H9 (cell line): ENCODE measurements around the gene NYAP2. TPM values are rescaled to one million over a fixed set of nuclear protein-coding genes. Genes with fewer than 3 reads are reported as not detected.

ENCODE experiments used
- DNase-seq: peaks from one replicate; pipeline ENCODE4 v3.0.0-alpha.2; 2017
- H2AFZ ChIP-seq: one replicate; pipeline ENCODE4 v1.6.1; 2013; ENCODE audit warnings: mild to moderate bottlenecking, low read length, control low read depth, moderate library complexity
- H2AK5ac ChIP-seq: 2 replicates; pipeline ENCODE4 v1.6.1; 2013; ENCODE audit warnings: low read length, control low read depth, mixed read lengths; ENCODE audit not compliant: insufficient read length
- H2BK120ac ChIP-seq: one replicate; pipeline ENCODE4 v1.6.1; 2013; ENCODE audit warnings: low read depth, mild to moderate bottlenecking, low read length, control low read depth, inconsistent platforms; ENCODE audit not compliant: poor library complexity, severe bottlenecking
- H2BK12ac ChIP-seq: 2 replicates; pipeline ENCODE4 v1.6.1; 2013; ENCODE audit warnings: low read length, control low read depth, mixed read lengths, low read depth; ENCODE audit not compliant: insufficient read length
- H2BK15ac ChIP-seq: 2 replicates; pipeline ENCODE4 v1.6.1; 2013; ENCODE audit warnings: low read depth, low read length, control low read depth
- H2BK20ac ChIP-seq: one replicate; pipeline ENCODE4 v1.6.1; 2013; ENCODE audit warnings: low read depth, mild to moderate bottlenecking, low read length, control low read depth, inconsistent platforms; ENCODE audit not compliant: poor library complexity, severe bottlenecking
- H2BK5ac ChIP-seq: 2 replicates; pipeline ENCODE4 v1.6.1; 2013; ENCODE audit warnings: low read length, control low read depth, mixed read lengths; ENCODE audit not compliant: insufficient read length
- H3K14ac ChIP-seq: 2 replicates; pipeline ENCODE4 v1.6.1; 2013; ENCODE audit warnings: low read length, control low read depth; ENCODE audit not compliant: insufficient read depth
- H3K18ac ChIP-seq: 2 replicates; pipeline ENCODE4 v1.6.1; 2013; ENCODE audit warnings: low read depth, mild to moderate bottlenecking, mixed read lengths, low read length, control low read depth; ENCODE audit not compliant: insufficient read length
- H3K23ac ChIP-seq: 2 replicates; pipeline ENCODE4 v1.6.1; 2013; ENCODE audit warnings: low read length, control low read depth, mixed read lengths, low read depth; ENCODE audit not compliant: insufficient read length
- H3K23me2 ChIP-seq: 2 replicates; pipeline ENCODE4 v1.6.1; 2013; ENCODE audit warnings: low read depth, mild to moderate bottlenecking, mixed read lengths, low read length, control low read depth; ENCODE audit not compliant: insufficient read length, poor library complexity, severe bottlenecking
- H3K27ac ChIP-seq: 2 replicates; pipeline ENCODE4 v1.5.1; 2013; ENCODE audit warnings: low read length, control low read depth, mixed read lengths, low read depth; ENCODE audit not compliant: insufficient read length
- H3K27me3 ChIP-seq: 2 replicates; pipeline ENCODE4 v1.6.1; 2013; ENCODE audit warnings: low read length, control low read depth, inconsistent platforms; ENCODE audit not compliant: insufficient read depth
- H3K4ac ChIP-seq: 2 replicates; pipeline ENCODE4 v1.6.1; 2013; ENCODE audit warnings: low read depth, mild to moderate bottlenecking, control low read depth, inconsistent platforms, low read length, moderate library complexity
- H3K4me1 ChIP-seq: 2 replicates; pipeline ENCODE4 v1.6.1; 2013; ENCODE audit warnings: low read length, control low read depth, inconsistent platforms; ENCODE audit not compliant: insufficient read depth
- H3K4me2 ChIP-seq: 2 replicates; pipeline ENCODE4 v1.6.1; 2013; ENCODE audit warnings: low read length, control low read depth, mixed read lengths; ENCODE audit not compliant: insufficient read length, insufficient read depth
- H3K56ac ChIP-seq: 2 replicates; pipeline ENCODE4 v1.6.1; 2013; ENCODE audit warnings: low read depth, mild to moderate bottlenecking, mixed read lengths, low read length, control low read depth; ENCODE audit not compliant: insufficient read length
- H3K79me1 ChIP-seq: 2 replicates; pipeline ENCODE4 v1.6.1; 2013; ENCODE audit warnings: low read depth, mild to moderate bottlenecking, moderate library complexity, low read length, control low read depth, inconsistent platforms; ENCODE audit not compliant: insufficient read depth, poor library complexity, severe bottlenecking
- H3K79me2 ChIP-seq: 2 replicates; pipeline ENCODE4 v1.6.1; 2013; ENCODE audit warnings: low read length, control low read depth, inconsistent platforms; ENCODE audit not compliant: insufficient read depth
- H3K9ac ChIP-seq: 2 replicates; pipeline ENCODE4 v1.6.1; 2013; ENCODE audit warnings: low read length, control low read depth, mixed read lengths; ENCODE audit not compliant: insufficient read length; ENCODE audit errors: extremely low read depth
- H3K9me3 ChIP-seq: one replicate; pipeline ENCODE4 v1.6.1; 2013; ENCODE audit warnings: low read depth, low read length, inconsistent platforms; ENCODE audit not compliant: control insufficient read depth
- H3T11ph ChIP-seq: one replicate; pipeline ENCODE4 v1.6.1; 2013; ENCODE audit warnings: mild to moderate bottlenecking, low read length, control low read depth, inconsistent platforms
- H4K20me1 ChIP-seq: one replicate; pipeline ENCODE4 v1.6.1; 2013; ENCODE audit not compliant: control insufficient read depth, insufficient read length, insufficient read depth
- H4K5ac ChIP-seq: 2 replicates; pipeline ENCODE4 v1.6.1; 2013; ENCODE audit warnings: low read depth, mild to moderate bottlenecking, mixed read lengths, low read length, control low read depth; ENCODE audit not compliant: insufficient read length
- H4K8ac ChIP-seq: replicated peaks from 2 replicates; pipeline ENCODE4 v1.6.1; 2013; ENCODE audit warnings: low read length, control low read depth, mixed read lengths, low read depth; ENCODE audit not compliant: insufficient read length
- H4K91ac ChIP-seq: 2 replicates; pipeline ENCODE4 v1.6.1; 2013; ENCODE audit warnings: low read depth, mild to moderate bottlenecking, moderate library complexity, mixed read lengths, low read length, control low read depth; ENCODE audit not compliant: insufficient read length
- H3K27ac Mint-ChIP-seq, 3 experiments: 2 replicates in 2 of 3; 3 replicates in 1 of 3; pipeline ENCODE4 v1.8.0; 2020 to 2021; ENCODE audit warnings: mixed read lengths in 3 of 3, mild to moderate bottlenecking in 1 of 3, moderate library complexity in 1 of 3
- H3K27me3 Mint-ChIP-seq: 2 replicates; pipeline ENCODE4 v1.8.0; 2021; ENCODE audit warnings: low read depth, mild to moderate bottlenecking, moderate library complexity, mixed read lengths
- H3K36me3 Mint-ChIP-seq, 3 experiments: 2 replicates in 2 of 3; 3 replicates in 1 of 3; pipeline ENCODE4 v1.8.0; 2020 to 2021; ENCODE audit warnings: low read depth in 3 of 3, mixed read lengths in 3 of 3; ENCODE audit not compliant: insufficient read depth in 1 of 3
- H3K4me1 Mint-ChIP-seq, 2 experiments: 2 replicates each; pipeline ENCODE4 v1.8.0; 2020; ENCODE audit warnings: mixed read lengths in 2 of 2
- H3K4me3 Mint-ChIP-seq, 2 experiments: 2 replicates in 1 of 2; 3 replicates in 1 of 2; pipeline ENCODE4 v1.8.0; 2020 to 2021; ENCODE audit warnings: mild to moderate bottlenecking in 2 of 2, mixed read lengths in 2 of 2, moderate library complexity in 1 of 2
- H3K9me3 Mint-ChIP-seq, 2 experiments: 2 replicates in 1 of 2; 3 replicates in 1 of 2; pipeline ENCODE4 v1.8.0; 2020; ENCODE audit warnings: mild to moderate bottlenecking in 2 of 2, mixed read lengths in 2 of 2, moderate library complexity in 1 of 2
- WGBS: extraction: QIAGEN DNeasy Blood & Tissue Kit; methylation state at CpG from one replicate; pipeline ENCODE4 v1.1.7; 2013; ENCODE audit warnings: missing lambda C conversion rate, low lambda C conversion rate, mixed read lengths; ENCODE audit not compliant: insufficient read length; ENCODE audit errors: extremely low coverage; 5-methylcytosine and 5-hydroxymethylcytosine counted together
- total RNA-seq: library from RNA; stranded (reverse); gene quantifications from 2 replicates; pipeline ENCODE4 v1.2.1, GENCODE V29; 2021
- TF ChIP-seq, protein P1 (sequence below): fragments of 200-600 bp; sonication (generic); conservative IDR thresholded peaks from 3 replicates; pipeline ENCODE4 v1.8.0; 2021; ENCODE audit warnings: antibody characterized with exemption, mild to moderate bottlenecking

The NYAP2 gene
- total RNA-seq, 1 experiment from 2014 or later, result not detected

DNA sequence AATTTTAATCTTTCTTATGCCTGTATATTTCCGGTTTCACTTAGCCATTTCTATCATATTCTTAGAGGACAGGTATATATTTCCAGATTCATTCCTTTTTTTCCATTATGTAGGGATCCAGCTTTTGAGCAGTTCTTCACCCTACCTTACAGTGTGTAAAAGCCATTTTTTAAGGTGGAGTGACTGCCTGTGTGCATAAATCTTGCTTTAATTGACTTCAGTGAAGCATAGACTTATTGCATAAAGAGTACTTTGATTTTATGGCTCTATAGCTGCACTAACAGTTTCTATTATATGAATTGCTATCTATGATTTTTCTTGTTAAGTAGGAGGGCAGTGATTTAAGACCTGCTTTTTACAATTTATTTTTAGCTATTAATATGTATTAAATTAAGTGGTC, 132.6 kb downstream of the NYAP2 start:
- Histone ChIP-seq H2AFZ (no peak overlapping the region), H3K23ac (no peak overlapping the region), H3K23me2 (no peaks in the 10 kb centered on the region), H3K79me1 (no peaks in the 10 kb centered on the region), H3K9me3 (no peaks in the 10 kb centered on the region), H3K4ac (no peak overlapping the region), H2BK5ac (no peak overlapping the region), H3K4me2 (no peak overlapping the region), H3K79me2 (no peaks in the 10 kb centered on the region), H2BK15ac (no peak overlapping the region), H4K91ac (no peak overlapping the region), H2AK5ac (no peak overlapping the region), H4K5ac (no peak overlapping the region), H3K14ac (no peak overlapping the region), H4K20me1 (no peaks in the 10 kb centered on the region), H3K56ac (no peak overlapping the region), H3K27me3 (no peaks in the 10 kb centered on the region), H3K4me1 (no peaks in the 10 kb centered on the region), H2BK20ac (no peak overlapping the region), H3K18ac (no peak overlapping the region), H3K9ac (no peak overlapping the region), H2BK12ac (no peak overlapping the region), H2BK120ac (no peak overlapping the region), H3T11ph (no peak overlapping the region), H3K27ac (no peak overlapping the region), H4K8ac (no peak overlapping the region)
- no peaks in the 10 kb centered on the region for H3K27me3 Mint-ChIP-seq
- H3K36me3 Mint-ChIP-seq, result no peaks in the 10 kb centered on the region
- no peak for DNase-seq
- peaks cover 0 to 2% of the 10 kb centered on the region in 2 experiments; a peak in 1 of 5 replicates for H3K9me3 Mint-ChIP-seq
- no CpG with 5 or more reads among the region's 1 CpG for WGBS
- H3K4me3 Mint-ChIP-seq, result no peak overlapping the region
- H3K4me1 Mint-ChIP-seq, result no peaks in the 10 kb centered on the region
- TF ChIP-seq, protein P1, sequence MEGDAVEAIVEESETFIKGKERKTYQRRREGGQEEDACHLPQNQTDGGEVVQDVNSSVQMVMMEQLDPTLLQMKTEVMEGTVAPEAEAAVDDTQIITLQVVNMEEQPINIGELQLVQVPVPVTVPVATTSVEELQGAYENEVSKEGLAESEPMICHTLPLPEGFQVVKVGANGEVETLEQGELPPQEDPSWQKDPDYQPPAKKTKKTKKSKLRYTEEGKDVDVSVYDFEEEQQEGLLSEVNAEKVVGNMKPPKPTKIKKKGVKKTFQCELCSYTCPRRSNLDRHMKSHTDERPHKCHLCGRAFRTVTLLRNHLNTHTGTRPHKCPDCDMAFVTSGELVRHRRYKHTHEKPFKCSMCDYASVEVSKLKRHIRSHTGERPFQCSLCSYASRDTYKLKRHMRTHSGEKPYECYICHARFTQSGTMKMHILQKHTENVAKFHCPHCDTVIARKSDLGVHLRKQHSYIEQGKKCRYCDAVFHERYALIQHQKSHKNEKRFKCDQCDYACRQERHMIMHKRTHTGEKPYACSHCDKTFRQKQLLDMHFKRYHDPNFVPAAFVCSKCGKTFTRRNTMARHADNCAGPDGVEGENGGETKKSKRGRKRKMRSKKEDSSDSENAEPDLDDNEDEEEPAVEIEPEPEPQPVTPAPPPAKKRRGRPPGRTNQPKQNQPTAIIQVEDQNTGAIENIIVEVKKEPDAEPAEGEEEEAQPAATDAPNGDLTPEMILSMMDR, result no peak
- H3K27ac Mint-ChIP-seq, result no peak overlapping the region
